GM11168 (cell line): ENCODE data around the gene UIMC1.
"Not testable (repeated sequence)": the region's sequence is repeated elsewhere in the genome, so short reads cannot be mapped to it uniquely, and the experiment has no call there.

ENCODE experiments used
- in situ Hi-C: fragments of 300-500 bp; cut with MboI; formaldehyde crosslinking; loops from one replicate; pipeline ENCODE4 v1.12.0; 2022; ENCODE audit warnings: low sequenced_read_pairs; ENCODE audit not compliant: unreplicated experiment

The UIMC1 gene

DNA sequence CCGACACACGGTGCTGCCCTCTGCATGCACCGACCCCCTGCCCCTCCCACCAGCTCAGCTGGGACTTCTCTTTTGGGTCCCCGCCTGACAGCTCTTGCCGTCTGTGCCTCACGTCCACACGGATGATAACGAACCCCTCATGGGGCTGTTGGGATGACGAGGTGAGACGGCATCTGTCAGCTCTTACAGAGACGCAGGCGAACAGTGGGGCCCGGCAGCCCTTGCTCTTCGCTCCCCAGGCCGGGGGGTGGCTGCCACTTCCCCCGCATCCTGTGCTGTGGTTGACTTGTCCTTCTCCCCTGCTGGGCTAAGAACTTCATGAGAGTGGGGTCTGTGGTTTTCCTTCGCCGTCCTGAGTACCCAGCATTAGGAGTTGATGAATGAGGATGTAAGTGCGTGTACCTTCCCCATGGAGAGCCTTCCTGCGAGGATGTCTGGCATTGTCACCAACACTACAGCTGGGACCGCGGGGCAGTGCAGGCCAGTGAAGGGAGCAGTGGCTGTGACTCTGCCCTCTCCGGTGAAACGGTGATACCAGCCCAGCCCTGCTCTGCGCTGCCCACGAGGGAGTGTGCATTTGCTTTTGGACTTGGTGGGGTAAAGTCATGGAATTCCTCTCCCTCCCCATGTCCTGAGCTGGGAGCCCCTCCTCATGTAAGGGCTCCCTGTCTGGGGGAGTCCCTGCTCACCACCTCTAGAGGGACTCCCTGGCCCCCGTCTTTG lies 130.6 kb downstream of the UIMC1 start:
- in situ Hi-C loops: no loop called here

- in situ Hi-C loops: no loop called here
Measured at GRCh38 chr5:176875014-176875550, 131.5 kb downstream of the UIMC1 start.

GRCh38 chr5:176874198-176874780 lies 132.3 kb downstream of the UIMC1 start:
- in situ Hi-C loops: no loop called here

DNA sequence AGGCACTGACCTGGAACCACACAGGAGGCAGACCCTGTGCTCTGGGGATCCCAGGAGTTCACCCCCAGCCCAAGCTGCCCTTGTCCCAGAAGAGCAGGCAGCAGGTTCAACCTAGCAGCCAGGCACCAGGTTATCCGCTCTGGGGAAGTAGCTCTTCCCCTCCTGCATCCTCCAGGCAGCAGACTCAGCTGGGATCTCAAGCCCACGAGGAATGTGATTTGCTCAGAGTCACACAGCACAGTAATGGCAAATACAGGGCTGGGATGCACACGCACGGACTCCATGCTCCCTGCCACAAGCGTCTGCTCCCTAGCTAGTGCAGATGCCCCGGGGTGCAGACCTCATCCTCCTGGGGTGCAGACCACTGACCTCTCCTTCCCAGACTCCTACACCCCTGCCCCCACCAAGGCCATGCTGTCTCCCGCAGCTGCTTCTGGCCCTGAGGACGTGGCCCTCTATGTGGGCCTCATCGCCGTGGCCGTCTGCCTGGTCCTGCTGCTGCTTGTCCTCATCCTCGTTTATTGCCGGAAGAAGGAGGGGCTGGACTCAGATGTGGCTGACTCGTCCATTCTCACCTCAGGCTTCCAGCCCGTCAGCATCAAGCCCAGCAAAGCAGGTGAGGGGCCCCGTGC lies 132.9 kb downstream of the UIMC1 start:
- in situ Hi-C loops: no loop called here

- in situ Hi-C loops: not testable (repeated sequence)
Measured at GRCh38 chr5:176873011-176873410, 133.6 kb downstream of the UIMC1 start.

DNA sequence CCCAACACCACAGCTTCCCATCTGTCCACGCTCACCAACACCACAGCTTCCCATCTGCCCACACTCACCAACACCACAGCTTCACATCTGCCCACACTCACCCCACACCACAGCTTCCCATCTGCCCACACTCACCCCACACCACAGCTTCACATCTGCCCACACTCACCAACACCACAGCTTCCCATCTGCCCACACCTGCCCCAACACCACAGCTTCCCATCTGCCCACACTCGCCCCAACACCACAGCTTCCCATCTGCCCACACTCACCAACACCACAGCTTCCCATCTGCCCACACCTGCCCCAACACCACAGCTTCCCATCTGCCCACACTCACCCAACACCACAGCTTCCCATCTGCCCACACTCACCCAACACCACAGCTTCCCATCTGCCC lies 134.0 kb downstream of the UIMC1 start:
- in situ Hi-C loops: not testable (repeated sequence)

DNA sequence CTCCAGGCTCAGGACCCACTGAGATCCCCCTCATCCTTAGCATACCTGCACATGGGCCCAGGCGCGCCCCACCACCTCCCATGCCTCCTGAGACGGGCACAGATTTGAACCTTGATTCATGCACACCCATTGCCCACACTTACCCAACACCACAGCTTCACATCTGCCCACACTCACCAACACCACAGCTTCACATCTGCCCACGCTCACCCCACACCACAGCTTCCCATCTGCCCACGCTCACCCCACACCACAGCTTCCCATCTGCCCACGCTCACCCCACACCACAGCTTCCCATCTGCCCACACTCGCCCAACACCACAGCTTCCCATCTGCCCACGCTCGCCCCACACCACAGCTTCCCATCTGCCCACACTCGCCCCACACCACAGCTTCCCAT lies 135.9 kb downstream of the UIMC1 start:
- in situ Hi-C loops: not testable (repeated sequence)

- in situ Hi-C loops: no loop called here
Measured at GRCh38 chr5:176870110-176870591, 136.4 kb downstream of the UIMC1 start.

DNA sequence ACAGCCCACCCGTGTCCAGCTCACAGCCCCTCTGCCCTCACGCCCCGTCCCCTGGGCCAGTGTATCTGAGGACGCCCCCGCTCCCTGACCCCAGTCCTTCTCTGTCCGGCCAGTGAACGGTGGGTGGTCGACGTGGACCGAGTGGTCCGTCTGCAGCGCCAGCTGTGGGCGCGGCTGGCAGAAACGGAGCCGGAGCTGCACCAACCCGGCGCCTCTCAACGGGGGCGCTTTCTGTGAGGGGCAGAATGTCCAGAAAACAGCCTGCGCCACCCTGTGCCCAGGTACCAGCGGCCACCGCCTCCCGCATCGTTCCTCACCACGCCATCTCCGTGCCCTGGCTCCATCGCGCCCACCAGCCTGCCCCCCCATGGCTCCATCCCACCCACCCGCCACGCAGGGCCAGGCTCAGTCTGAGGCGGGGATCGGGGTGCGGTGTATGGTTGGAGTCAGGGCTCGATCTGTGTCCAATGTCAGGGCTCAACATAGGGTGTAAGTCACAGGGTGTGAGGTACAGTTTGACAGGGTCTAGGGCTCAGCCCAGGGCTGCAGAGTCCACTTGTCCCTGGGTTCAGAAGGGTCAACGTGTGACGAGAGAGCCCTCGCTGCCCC lies 137.0 kb downstream of the UIMC1 start:
- in situ Hi-C loops: no loop called here

DNA sequence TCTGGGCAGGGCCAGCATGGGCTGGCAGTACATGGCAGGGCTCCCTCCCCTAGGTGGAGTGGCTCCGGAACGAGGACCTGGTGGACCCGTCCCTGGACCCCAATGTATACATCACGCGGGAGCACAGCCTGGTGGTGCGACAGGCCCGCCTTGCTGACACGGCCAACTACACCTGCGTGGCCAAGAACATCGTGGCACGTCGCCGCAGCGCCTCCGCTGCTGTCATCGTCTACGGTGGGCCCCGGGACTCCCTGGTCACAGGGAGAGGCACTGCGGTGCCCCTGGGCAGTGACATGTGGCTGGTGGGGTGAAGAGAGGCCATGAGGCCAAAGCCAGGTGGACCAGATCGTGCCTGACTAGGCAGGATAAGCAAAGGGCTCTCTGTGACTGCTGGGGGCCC lies 137.8 kb downstream of the UIMC1 start:
- in situ Hi-C loops: no loop called here

DNA sequence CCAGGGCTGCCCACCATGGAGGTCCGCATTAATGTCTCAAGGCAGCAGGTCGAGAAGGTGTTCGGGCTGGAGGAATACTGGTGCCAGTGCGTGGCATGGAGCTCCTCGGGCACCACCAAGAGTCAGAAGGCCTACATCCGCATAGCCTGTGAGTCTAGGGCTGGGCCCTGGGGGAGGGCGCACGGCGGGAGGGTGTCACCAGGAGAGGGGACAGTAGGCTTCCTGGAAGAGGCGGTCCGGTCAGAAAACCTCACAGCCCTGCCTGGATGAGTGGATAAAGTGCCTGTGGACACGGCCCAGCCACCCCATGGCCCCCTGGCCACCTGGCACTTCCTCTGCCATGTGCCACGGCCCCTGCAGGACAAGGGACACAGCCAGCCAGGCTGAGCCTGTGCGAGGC lies 138.5 kb downstream of the UIMC1 start:
- in situ Hi-C loops: no loop called here

DNA sequence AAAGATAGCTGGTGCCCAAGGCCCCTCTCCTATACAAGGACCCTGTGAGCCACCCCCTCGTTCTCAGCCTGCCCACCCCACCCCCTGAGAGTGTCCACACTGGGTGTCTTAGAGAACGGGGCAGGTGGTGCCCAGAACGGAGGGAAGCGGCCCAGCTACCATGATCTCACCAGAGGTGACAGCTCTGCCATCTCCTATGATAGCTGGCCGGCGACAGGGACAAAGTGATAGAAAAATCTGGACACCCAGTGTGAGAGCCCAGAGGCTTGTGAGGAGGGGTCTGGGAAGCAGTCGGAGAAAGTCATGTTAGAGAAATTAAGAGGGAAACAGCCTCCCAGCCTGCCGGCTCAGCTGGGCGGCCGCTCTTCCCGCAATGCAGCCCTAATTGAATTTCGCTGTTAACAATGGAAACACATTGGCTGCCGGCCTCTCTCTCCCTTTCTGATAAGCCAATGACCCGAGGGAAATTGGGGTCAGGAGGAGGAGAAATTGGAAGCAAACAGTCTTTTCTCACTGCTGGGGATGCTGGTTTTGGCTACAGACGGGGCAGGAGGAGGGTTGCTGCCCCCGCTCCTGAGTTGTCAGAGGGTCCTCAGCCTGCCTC lies 139.8 kb downstream of the UIMC1 start:
- in situ Hi-C loops: no loop called here

- in situ Hi-C loops: no loop called here
Measured at GRCh38 chr5:176865964-176866363, 140.6 kb downstream of the UIMC1 start.

- in situ Hi-C loops: no loop called here
Measured at GRCh38 chr5:176864755-176865154, 141.8 kb downstream of the UIMC1 start.

DNA sequence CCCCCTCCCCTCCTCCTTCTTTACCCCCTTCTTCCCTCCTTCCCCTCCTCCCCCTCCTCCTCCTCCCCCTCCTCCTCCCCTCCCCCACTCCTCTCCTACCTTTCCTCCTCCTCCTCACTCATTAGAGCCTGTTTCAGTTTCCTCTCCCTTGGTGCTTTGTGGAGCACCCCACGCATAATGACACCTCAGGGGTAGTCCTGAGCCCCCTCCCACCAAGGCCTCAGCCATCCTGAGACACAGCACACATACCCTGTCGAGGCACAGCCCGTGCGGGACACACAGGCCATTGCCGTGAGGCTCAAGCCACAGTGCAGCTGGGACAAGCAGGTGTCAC lies 142.8 kb downstream of the UIMC1 start:
- in situ Hi-C loops: no loop called here

- in situ Hi-C loops: no loop called here
Measured at GRCh38 chr5:176863041-176863764, 143.4 kb downstream of the UIMC1 start.

DNA sequence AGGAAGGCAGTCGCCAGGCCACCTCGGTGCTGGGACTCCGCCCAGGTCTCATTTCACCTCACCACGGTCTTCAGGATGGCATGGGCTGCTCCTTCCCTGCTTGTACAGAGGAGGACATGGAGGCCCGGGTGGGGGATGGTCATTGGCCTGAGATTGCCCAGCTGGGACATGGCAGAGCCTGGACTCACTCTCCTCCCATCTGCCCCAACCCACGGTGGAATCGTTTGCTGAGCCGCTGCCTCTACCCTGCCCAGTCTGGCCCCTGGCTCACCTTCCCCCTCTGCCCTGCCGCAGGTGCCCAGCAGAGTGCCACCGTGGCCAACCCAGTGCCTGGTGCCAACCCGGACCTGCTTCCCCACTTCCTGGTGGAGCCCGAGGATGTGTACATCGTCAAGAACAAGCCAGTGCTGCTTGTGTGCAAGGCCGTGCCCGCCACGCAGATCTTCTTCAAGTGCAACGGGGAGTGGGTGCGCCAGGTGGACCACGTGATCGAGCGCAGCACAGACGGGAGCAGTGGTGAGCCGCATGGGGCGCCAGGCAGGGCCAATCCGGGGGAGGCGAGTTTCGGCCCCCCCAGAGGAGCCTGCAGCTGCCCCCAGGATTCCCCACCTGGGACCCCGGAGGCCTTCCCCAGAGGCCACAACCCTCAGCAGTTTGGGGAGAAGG lies 144.1 kb downstream of the UIMC1 start:
- in situ Hi-C loops: no loop called here

DNA sequence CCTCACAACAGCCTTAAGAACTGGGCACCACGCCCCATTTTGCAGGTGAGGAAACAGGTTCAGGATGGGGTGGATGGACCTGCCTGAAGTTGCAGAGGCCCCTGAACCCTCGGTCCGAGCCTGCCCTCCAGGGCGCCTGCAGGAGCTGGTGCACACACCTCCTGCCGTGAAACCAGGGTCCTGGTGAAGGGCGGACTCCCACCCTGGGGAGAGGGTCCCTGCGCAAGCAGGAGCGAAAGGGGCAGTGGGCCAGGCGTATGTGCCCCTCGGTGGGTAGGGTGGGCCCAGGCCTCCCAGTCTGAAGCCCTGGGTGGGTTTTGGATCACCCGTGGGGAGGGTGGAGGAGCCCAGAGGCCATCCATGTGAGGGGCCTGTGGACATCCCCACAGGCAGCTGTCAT lies 145.3 kb downstream of the UIMC1 start:
- in situ Hi-C loops: no loop called here

DNA sequence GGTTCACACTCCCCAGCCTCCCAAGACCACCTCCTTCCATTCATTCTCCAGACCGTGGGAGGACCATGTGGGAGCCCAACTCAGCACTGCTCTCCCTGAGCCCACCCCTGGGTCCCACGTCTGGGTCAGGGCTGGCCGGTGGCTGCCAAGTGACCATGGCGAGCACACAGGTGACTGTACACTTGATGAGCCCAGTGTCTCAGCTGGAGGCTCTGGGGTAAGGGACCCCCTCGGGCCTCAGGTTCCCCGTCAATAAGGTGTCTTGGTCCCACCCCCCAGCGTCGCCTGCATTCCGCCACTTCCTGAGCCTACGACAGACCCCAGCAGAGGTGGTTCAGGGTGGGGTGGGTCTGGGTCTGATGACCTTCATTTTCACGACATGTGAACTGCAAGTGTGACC lies 146.2 kb downstream of the UIMC1 start:
- in situ Hi-C loops: no loop called here
